ENCODE measurements around the gene ASTN2. TPM values are rescaled to one million over a fixed set of nuclear protein-coding genes. Genes with fewer than 3 reads are reported as not detected.
"Not testable (repeated sequence)": the region's sequence is repeated elsewhere in the genome, so short reads cannot be mapped to it uniquely, and the experiment has no call there.

ASTN2 gene
- total RNA-seq, 1 donor from 2014 or later: 2.8 TPM

GRCh38 chr9:116934131-116934530 is 480.7 kb downstream of the ASTN2 start:
- no peak for DNase-seq
- Mint-ChIP-seq H3K27me3 (no peaks in the 10 kb centered on the region), H3K27ac (no peak overlapping the region), H3K4me1 (no peaks in the 10 kb centered on the region), H3K4me3 (no peak overlapping the region), H3K36me3 (ENCODE audit: low read depth) (no peaks in the 10 kb centered on the region), H3K9me3 (no peaks in the 10 kb centered on the region)
- intact Hi-C loops (cut with micrococcal nuclease): no loop called here

GRCh38 chr9:116933251-116933650 is 481.6 kb downstream of the ASTN2 start:
- Mint-ChIP-seq H3K4me1 (no peaks in the 10 kb centered on the region), H3K27ac (no peak overlapping the region), H3K27me3 (no peaks in the 10 kb centered on the region), H3K4me3 (no peak overlapping the region), H3K9me3 (no peaks in the 10 kb centered on the region), H3K36me3 (ENCODE audit: low read depth) (no peaks in the 10 kb centered on the region)
- DNase-seq: no peak
- intact Hi-C loops (cut with micrococcal nuclease): no loop called here

- Mint-ChIP-seq H3K27me3 (no peaks in the 10 kb centered on the region), H3K4me3 (no peak overlapping the region), H3K4me1 (no peaks in the 10 kb centered on the region), H3K9me3 (no peaks in the 10 kb centered on the region), H3K36me3 (ENCODE audit: low read depth) (no peaks in the 10 kb centered on the region), H3K27ac (no peak overlapping the region)
- intact Hi-C loops (cut with micrococcal nuclease): no loop called here
- DNase-seq: no peak
Observed at GRCh38 chr9:116929621-116930020, 485.2 kb downstream of the ASTN2 start.

GRCh38 chr9:116928884-116929283 is 486.0 kb downstream of the ASTN2 start:
- Mint-ChIP-seq H3K27ac (no peak overlapping the region), H3K9me3 (no peaks in the 10 kb centered on the region), H3K4me3 (no peak overlapping the region), H3K27me3 (no peaks in the 10 kb centered on the region), H3K36me3 (ENCODE audit: low read depth) (no peaks in the 10 kb centered on the region), H3K4me1 (no peaks in the 10 kb centered on the region)
- intact Hi-C loops (cut with micrococcal nuclease): no loop called here
- DNase-seq: no peak

GRCh38 chr9:116928289-116928688 is 486.6 kb downstream of the ASTN2 start:
- no peak for DNase-seq
- H3K36me3 Mint-ChIP-seq (ENCODE audit: low read depth): no peaks in the 10 kb centered on the region
- H3K27me3 Mint-ChIP-seq: no peaks in the 10 kb centered on the region
- H3K27ac Mint-ChIP-seq: no peak overlapping the region
- no peaks in the 10 kb centered on the region for H3K4me1 Mint-ChIP-seq
- H3K9me3 Mint-ChIP-seq: no peaks in the 10 kb centered on the region
- H3K4me3 Mint-ChIP-seq: no peak overlapping the region
- intact Hi-C loops (cut with micrococcal nuclease): no loop called here

GRCh38 chr9:116927726-116928125 is 487.1 kb downstream of the ASTN2 start:
- H3K27ac Mint-ChIP-seq: no peak overlapping the region
- H3K9me3 Mint-ChIP-seq: no peaks in the 10 kb centered on the region
- no peaks in the 10 kb centered on the region for H3K4me1 Mint-ChIP-seq
- no peak for DNase-seq
- no peaks in the 10 kb centered on the region for H3K27me3 Mint-ChIP-seq
- intact Hi-C loops (cut with micrococcal nuclease): no loop called here
- no peak overlapping the region for H3K4me3 Mint-ChIP-seq
- H3K36me3 Mint-ChIP-seq (ENCODE audit: low read depth): no peaks in the 10 kb centered on the region

GRCh38 chr9:116925121-116925520 is 489.7 kb downstream of the ASTN2 start:
- Mint-ChIP-seq H3K27ac (no peak overlapping the region), H3K4me3 (no peak overlapping the region), H3K36me3 (ENCODE audit: low read depth) (no peaks in the 10 kb centered on the region), H3K9me3 (no peaks in the 10 kb centered on the region), H3K4me1 (no peaks in the 10 kb centered on the region), H3K27me3 (no peaks in the 10 kb centered on the region)
- no peak for DNase-seq
- intact Hi-C loops (cut with micrococcal nuclease): no loop called here

GRCh38 chr9:116924462-116925110 is 490.3 kb downstream of the ASTN2 start:
- intact Hi-C loops (cut with micrococcal nuclease): no loop called here
- Mint-ChIP-seq H3K4me3 (no peak overlapping the region), H3K27me3 (no peaks in the 10 kb centered on the region), H3K27ac (no peak overlapping the region), H3K4me1 (no peaks in the 10 kb centered on the region), H3K9me3 (no peaks in the 10 kb centered on the region), H3K36me3 (ENCODE audit: low read depth) (no peaks in the 10 kb centered on the region)
- DNase-seq: no peak

GRCh38 chr9:116917895-116918508 is 496.9 kb downstream of the ASTN2 start:
- DNase-seq; H3K4me1 Mint-ChIP-seq; H3K36me3 Mint-ChIP-seq (ENCODE audit: low read depth); H3K27ac Mint-ChIP-seq; H3K4me3 Mint-ChIP-seq; H3K9me3 Mint-ChIP-seq; intact Hi-C loops (cut with micrococcal nuclease); H3K27me3 Mint-ChIP-seq: not testable (repeated sequence)

GRCh38 chr9:116913536-116913935 is 501.3 kb downstream of the ASTN2 start:
- Mint-ChIP-seq H3K27me3 (no peaks in the 10 kb centered on the region), H3K9me3 (no peaks in the 10 kb centered on the region), H3K4me3 (no peak overlapping the region), H3K4me1 (no peaks in the 10 kb centered on the region), H3K27ac (no peak overlapping the region), H3K36me3 (ENCODE audit: low read depth) (no peaks in the 10 kb centered on the region)
- no peak for DNase-seq
- intact Hi-C loops (cut with micrococcal nuclease): no loop called here

- H3K4me1 Mint-ChIP-seq: no peaks in the 10 kb centered on the region
- no peaks in the 10 kb centered on the region for H3K27me3 Mint-ChIP-seq
- no peaks in the 10 kb centered on the region for H3K9me3 Mint-ChIP-seq
- H3K4me3 Mint-ChIP-seq: no peak overlapping the region
- no peak for DNase-seq
- H3K27ac Mint-ChIP-seq: no peak overlapping the region
- intact Hi-C loops (cut with micrococcal nuclease): no loop called here
- no peaks in the 10 kb centered on the region for H3K36me3 Mint-ChIP-seq (ENCODE audit: low read depth)
Observed at GRCh38 chr9:116910201-116910600, 504.7 kb downstream of the ASTN2 start.

- H3K9me3 Mint-ChIP-seq: no peaks in the 10 kb centered on the region
- no peaks in the 10 kb centered on the region for H3K4me1 Mint-ChIP-seq
- no peaks in the 10 kb centered on the region for H3K36me3 Mint-ChIP-seq (ENCODE audit: low read depth)
- no peaks in the 10 kb centered on the region for H3K27me3 Mint-ChIP-seq
- intact Hi-C loops (cut with micrococcal nuclease): no loop called here
- DNase-seq: no peak
- H3K27ac Mint-ChIP-seq: no peak overlapping the region
- no peak overlapping the region for H3K4me3 Mint-ChIP-seq
Observed at GRCh38 chr9:116907989-116908388, 506.9 kb downstream of the ASTN2 start.

- no peak overlapping the region for H3K27ac Mint-ChIP-seq
- no peak overlapping the region for H3K4me3 Mint-ChIP-seq
- DNase-seq: no peak
- intact Hi-C loops (cut with micrococcal nuclease): no loop called here
- H3K27me3 Mint-ChIP-seq: no peaks in the 10 kb centered on the region
- H3K9me3 Mint-ChIP-seq: no peaks in the 10 kb centered on the region
- no peaks in the 10 kb centered on the region for H3K36me3 Mint-ChIP-seq (ENCODE audit: low read depth)
- H3K4me1 Mint-ChIP-seq: no peaks in the 10 kb centered on the region
Observed at GRCh38 chr9:116905171-116905588, 509.7 kb downstream of the ASTN2 start.

GRCh38 chr9:116904165-116904564 is 510.7 kb downstream of the ASTN2 start:
- no peaks in the 10 kb centered on the region for H3K4me1 Mint-ChIP-seq
- H3K27ac Mint-ChIP-seq: no peak overlapping the region
- no peaks in the 10 kb centered on the region for H3K27me3 Mint-ChIP-seq
- H3K9me3 Mint-ChIP-seq: no peaks in the 10 kb centered on the region
- intact Hi-C loops (cut with micrococcal nuclease): no loop called here
- H3K4me3 Mint-ChIP-seq: no peak overlapping the region
- DNase-seq: no peak
- H3K36me3 Mint-ChIP-seq (ENCODE audit: low read depth): no peaks in the 10 kb centered on the region

GRCh38 chr9:116901260-116901659 is 513.6 kb downstream of the ASTN2 start:
- no peak overlapping the region for H3K27ac Mint-ChIP-seq
- no peak overlapping the region for H3K4me3 Mint-ChIP-seq
- H3K4me1 Mint-ChIP-seq: no peaks in the 10 kb centered on the region
- peaks cover 6% of the 10 kb centered on the region for H3K9me3 Mint-ChIP-seq
- intact Hi-C loops (cut with micrococcal nuclease): no loop called here
- H3K36me3 Mint-ChIP-seq (ENCODE audit: low read depth): no peaks in the 10 kb centered on the region
- DNase-seq: no peak
- H3K27me3 Mint-ChIP-seq: no peaks in the 10 kb centered on the region
